ENCODE results near the gene KLHL25.

Gene KLHL25

DNA sequence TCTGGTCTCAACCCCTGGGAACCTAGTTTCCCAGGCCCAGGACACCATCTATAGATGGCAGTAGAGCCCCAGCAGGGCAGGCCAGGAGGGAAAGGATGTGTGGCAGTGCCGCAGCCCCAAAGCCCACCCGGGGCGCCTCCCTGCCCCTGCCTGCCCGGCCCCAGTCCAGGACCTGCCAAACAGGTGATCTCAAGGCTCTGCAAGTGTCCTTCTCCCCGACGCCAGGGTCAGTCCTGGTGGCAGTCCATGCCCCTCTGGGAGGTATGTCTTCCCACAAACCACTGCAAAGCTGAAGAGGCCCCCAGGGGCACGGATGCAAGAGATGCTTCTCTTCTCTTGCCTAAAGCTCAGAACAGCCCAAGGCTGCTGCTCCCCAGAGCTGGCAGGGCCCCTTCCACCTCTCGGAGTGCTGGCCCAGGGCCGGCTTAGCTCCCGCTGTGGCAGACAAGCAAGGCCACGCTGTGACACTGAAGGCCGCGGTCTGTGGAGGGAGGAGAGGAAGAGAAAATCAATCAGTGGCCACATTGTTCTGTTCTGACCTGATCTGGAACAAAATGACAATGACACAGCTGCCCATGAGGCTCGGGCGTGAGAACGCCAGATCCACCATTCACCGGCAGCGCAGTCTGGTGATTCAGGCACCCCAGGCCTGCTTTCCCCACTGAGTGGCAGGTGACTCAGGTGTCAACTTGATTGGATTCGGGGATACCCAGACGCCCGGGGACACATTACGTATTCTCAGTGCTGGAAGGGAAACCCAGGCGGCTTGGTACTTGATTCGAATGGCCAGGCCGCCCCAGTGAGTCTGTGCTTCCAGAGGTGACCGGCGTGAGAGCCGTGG, 34.0 kb downstream of the KLHL25 start:
- DNase-seq (ENCODE audit: low read depth in 3 of 3), result no peak

DNA sequence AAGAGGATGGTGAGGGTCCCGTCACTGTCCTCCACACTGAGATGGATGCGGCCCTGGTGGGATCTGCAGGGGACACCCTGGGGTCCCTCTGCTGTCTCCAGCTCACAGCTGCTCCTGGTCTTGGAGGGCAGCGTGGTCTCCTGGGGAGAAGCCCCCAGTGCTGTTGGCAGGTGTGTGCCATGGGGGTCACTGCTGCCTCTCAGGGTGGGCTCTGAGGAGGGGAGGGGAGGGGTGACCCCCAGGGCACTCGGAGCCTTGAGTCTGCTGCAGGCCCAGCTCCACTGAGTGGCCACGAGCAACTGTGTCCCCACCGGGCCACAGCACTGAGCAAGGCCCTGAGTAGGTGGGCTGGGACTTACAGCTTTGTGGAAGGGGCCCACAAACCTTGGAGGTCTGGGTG, 34.7 kb downstream of the KLHL25 start:
- no peak for DNase-seq (ENCODE audit: low read depth in 3 of 3)

DNA sequence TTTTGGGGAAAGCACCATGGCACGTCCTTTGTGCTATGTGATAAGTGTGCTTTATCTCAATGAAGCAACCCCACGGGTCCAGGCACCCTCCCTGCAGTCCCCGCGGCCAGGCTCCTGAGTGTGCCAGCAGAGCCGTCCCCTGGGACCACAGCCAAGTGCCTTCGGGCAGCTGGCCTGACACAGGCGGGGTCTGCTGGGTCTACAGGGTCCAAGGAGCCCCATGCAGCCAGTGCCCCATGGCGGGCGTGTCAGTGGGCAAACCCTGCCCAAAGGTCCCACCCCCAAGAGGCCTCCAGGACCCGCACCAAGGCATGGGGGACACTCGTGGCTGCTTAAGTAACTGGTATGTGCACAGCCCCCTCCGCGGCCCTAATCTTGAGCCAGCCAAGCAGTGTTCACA, 35.3 kb downstream of the KLHL25 start:
- no peak for DNase-seq (ENCODE audit: low read depth in 3 of 3)

DNA sequence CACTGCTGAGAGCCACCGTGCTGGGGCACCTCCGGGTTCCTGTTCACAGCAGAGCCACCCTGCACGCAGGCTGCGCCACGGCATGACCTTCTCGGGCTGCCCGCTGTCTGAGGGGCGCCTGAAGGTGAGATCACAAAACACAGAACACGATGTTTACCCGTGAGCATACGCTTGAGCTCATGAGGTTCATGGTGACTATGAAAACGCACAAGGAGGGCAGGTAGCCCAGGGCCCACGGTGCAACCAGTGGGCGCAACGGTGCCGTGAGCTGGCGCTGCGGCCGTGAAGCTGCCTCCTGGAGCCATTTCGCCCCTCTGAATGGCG, 36.1 kb downstream of the KLHL25 start:
- DNase-seq (ENCODE audit: low read depth in 3 of 3), result no peak

DNA sequence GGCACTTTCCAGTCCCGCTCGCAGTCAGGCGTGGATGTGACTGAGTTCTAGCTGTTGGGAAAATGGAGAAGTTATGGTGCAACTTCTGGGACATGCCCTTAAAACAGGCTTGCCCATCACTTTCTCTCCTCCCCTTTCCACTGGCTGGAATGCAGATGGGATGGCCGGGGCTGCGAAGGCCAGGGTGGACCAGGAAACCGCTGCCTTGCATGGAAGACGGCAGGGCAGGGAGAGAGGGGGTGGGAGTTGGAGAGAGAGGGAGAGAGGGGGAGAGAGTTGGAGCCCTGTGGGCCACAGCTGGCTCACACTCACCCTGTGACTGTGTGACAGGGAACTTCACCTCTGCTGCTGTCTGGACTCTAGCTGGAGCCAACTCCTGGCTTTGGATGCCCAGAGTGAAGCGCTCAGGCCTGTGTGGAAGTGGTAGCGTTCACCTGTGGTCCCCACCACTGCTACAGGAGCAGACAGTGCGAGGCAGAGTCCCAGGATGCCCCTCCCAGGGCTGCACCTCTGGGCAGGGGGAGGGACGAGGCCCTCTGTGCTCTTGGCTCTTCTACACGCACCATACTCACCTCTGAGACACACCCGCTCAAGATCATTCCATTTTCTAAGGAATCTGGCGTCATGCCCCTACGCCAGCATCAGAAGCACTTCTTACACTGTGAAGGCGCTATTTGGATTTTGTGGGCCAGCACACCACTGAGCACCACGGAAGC, 36.6 kb downstream of the KLHL25 start:
- no peak for DNase-seq (ENCODE audit: low read depth in 3 of 3)

DNA sequence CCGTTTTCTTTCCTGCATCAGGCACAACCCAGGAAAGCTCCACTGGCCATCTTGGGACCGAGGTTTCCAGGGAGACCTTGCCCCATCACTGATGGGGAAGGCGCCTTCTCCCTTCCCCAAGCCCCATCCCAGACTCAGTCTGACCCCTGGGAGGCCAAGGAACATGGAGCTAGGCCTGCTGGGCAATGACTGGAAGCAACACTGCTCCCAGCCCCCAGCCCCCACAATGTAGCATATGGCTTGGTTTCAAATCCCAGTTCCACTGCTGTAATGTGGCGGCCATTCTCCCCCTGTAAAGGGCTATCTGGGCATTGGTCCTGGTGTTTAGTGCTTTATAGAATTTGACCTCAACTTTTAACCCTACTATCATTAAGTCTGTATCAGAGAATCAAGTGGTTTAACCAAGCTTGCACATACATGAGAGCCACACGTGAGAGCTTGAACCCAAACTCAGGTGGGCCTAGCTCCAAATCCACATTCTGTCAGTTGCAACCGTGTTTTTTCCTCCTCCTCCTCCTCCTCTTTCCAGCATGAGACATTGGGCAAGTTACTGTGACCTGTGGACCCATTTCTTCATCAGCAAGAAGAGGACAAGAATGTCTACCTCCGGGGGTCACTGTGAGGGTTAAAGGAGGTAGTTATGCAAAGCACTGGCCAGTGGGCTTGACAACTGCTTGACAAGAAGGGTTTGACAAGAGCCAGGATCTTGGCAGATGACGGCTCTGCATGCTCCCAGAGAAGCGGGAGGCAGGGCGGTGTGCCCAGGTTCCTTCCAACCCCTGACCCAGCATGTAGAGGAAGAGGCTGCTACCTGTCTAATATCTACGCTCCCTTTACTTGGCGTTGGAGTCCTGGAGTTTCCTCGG, 37.4 kb downstream of the KLHL25 start:
- DNase-seq (ENCODE audit: low read depth in 3 of 3), result no peak

DNA sequence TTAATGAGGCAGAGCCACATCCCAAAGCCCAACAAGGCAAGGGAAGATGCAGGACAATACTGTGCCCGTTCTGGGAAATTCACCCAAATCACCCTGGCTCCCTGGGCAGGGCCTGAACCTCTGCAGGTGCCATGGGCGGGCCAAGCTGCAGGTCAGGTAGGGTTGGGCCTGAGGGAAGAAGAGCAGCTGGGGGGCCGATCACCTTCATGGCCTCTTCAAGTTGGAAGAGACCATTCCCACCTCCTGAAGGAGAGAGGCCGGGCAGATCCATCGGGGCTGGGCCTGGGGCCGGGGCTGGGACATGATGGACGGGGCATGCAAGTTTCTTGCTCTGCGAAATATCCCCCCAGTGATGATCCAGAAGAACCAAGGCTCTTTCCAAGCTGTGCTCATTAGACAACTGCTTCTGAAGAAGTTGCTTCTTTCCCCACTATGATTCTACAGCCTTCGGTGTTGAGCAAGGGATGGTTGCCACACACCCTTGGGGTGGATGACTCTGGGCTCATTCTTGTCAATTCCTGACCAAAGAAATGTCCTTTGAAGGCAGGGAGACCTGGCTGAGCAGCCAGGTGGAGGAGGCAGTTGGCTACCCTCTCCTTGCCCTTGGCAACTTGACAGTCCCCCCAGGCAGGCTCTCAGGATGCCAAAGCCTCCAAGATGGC, 38.2 kb downstream of the KLHL25 start:
- no peak for DNase-seq (ENCODE audit: low read depth in 3 of 3)

DNA sequence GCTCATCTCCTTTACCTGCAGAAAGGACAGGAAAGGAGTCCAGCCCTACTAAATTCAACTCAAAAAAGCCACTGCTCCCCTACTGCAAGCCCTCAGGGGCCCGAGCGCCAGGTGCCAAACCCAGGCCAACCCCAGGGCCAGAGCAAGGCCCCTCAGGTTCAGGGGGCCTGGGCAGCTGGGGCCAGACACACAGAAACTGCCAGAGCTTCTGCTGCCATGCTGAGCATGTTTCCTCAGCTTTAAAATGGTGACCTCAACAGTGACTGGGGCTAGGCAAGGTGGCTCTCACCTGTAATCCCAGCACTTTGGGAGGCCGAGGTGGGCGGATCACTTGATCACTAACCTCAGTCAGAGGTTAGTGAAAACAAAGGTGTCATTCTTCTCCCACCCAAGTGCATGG, 38.8 kb downstream of the KLHL25 start:
- DNase-seq (ENCODE audit: low read depth in 3 of 3), result no peak

DNA sequence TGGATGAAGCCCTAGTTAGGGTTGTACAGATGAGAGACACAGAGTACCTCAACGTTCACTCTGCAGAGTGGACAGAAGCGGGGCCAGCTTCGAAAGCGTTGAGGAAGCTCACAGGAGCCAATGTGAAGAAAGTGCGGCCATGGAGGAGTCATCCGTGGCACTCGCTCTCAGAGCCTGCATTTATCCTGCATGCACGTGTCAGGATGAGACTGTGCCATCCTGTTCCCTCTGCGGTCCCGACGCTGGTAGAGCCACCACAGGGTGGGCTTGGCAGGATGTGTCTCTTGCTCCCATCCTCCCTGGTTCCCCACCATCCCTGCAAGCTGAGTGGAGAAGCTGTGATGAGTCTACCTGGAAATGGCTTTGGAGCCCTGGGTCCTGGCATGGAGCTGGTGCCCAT, 39.3 kb downstream of the KLHL25 start:
- no peak for DNase-seq (ENCODE audit: low read depth in 3 of 3)

DNA sequence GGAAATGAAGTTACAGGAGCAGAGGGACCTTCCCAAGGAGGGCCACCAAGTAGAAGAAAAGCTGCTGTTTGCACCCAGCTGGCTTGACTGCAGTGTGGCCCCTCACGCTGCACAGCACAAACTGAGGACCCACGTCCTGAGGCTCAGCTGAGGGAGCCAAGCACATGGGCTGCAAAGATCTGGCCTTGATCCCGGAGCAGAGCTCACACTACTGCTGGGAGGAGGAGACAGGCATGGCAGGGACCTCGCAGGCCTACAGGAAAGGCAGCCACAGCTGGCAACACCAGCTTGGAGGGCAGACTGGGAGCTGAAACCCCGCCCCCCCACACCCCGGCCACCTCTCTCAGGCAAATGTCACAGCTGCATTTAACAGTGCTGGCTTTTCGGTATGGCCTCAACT, 39.7 kb downstream of the KLHL25 start:
- DNase-seq (ENCODE audit: low read depth in 3 of 3), result no peak

DNA sequence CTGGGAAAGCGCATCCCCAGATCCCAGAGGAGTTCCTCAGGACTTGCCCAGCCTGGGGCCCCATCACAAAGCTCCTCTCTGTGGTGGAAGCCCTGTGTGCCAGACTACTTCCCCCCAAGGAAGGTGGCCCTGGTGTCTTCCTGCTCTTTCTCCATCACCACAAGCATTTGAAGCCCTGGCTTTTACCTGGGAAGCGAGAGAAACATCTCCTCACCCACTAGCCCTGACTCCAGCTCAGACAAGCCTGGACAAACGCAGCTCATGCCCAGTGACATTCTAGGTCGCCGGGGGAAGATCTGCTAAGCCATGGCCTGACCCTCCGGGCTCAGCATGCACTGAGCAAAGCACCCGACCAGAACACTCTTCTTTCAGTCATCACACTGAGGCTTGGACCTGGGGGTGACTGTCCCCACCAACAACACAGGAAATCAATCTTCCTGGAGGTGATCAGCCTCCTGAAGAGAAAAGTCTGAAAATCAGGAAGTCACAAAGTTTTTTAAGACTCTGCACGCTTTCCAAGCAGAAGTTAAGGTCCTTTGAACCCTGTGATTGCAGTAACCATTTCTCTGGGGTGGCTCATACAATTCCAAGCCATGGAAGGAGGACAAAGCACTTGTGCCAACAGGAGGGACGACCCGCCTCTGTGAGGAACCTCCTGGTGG, 40.8 kb downstream of the KLHL25 start:
- DNase-seq (ENCODE audit: low read depth in 3 of 3), result no peak

DNA sequence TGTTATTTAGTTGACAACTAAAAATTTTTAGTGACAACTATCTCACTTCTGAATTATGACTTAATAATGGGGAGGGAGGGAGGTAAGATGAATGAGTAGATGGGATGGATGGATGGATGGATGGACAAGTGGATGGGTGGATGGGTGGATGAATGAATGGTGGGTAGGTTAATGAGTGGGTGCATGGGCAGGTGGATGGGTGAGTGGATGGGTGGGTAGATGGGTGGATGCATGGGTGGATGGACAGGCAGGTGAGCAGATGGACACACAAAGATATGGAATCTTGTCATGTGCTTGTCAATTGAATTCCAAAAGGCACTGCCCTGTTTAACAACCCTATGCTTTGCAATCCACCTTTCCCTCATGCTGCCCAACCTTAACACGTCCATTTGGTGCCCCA, 41.5 kb downstream of the KLHL25 start:
- no peak for DNase-seq (ENCODE audit: low read depth in 3 of 3)

DNA sequence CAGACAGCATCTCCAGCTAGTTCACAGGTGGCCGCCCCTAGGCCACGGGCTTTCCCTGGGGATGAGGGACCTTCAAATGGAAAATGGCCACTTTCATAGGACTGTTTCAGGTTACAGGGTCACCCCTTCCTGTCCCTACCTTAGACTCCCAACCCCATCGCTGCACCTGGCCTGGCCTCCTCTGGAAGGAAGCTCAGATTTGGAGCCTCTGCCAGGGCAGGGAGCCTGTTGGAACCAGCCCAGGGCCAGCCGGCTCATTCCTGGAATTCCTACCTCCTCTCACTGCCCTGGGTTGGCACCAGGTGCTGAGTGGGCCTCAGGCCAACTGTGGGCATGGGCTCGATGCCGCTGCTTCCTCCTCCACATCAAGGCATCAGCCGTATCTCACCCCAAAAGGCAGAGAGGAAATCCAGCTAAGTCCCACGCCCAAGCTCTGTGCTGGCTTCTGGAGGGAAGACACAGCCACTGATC, 42.2 kb downstream of the KLHL25 start:
- no peak for DNase-seq (ENCODE audit: low read depth in 3 of 3)

DNA sequence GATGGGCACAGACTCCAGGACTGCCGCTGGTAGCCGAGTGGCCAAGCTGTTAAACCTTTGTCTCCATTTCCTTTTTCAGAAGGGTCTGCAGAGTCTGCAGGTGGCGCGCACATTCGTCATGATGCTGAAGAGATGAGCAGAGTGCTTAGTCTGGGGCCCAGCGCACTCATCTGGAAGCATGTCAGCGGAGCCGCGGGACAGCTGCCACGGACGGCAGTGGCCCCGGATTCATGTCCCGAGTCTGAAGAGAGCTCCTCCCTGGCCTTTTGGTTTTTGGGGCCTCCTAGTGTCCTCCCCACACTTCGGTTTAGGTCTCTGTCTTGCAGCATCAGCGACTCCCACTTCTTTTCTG, 42.6 kb downstream of the KLHL25 start:
- no peak for DNase-seq (ENCODE audit: low read depth in 3 of 3)

DNA sequence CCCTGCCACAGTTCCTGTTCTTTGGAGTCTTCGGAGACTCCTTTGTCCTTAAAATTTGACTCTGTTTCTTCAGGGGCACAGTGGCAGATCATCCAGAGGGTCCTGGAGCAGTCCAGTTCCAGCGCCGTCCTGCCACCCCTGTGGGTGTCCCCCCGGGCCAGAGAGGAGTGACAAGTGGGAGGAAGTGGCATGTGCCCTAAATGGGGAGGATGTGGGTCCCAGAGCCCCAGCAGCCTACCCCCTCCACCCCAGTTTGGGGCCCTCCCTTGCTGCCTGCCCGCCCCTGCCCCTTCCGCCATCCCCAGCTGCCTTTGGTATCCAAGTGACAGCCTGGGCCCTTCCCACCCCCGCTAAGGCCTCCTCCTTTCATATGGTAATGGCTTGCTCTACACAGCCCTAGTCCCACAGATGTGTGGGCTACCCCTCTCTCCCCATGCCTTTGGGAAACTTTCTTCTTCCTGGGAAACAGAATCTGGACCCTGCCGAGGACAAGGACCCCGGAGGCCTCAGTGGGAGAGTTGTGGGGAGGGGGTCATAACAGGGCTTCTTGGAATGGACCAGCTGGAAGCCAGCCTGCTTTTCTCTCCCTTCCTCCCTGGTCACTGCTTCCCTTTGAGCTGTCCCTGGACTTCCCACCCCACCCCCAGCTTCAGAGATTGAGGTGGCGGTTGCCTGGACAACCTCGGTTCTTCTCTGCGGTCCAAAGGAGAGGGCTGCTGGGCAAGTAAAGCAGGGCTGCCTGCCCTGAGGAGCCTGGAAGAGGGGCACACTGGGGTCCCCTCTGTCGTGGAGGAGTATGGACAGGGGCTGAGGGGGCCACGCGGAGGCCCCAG, 43.2 kb downstream of the KLHL25 start:
- DNase-seq (ENCODE audit: low read depth in 3 of 3), result no peak

DNA sequence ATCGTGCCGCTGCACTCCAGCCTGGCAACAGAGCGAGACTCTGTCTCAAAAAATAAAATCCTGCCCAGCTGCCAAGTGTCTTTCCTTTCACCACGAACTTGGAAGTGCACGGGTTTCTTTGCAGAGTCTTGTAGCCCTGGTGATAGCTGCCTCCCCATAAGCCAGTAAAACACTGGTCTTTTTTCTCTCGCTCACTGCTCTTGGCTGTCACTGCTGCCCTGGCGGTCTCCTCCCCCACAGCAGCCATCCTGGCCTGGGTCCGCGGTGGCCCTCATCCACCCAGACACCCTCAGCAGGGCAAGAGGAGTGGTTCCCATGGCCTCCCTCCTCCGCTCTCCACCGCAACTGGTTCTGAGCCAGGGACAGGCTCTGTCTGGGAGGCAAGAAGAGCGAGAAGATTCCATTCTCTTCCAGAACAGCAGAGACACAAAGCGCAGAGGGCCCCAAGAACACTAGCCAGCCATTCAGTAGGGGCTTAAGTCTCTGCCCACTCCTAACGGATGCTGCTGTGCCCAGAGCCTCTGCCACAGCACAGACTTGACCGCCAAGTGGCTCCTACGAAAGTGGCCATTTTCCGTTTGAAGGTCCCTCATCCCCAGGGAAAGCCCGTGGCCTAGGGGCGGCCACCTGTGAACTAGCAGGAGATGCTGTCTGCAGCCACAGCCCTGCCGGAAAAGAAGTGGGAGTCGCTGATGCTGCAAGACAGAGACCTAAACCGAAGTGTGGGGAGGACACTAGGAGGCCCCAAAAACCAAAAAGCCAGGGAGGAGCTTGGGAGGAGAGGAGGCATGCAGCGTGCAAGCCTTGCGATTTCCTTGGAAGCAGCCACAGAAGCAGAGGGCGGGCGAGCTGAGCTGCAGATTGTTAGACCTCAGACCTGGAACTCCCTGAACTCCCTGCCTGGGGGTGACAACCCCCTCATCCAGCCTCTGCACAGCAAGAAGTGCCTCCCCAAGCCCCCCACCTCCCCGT, 44.1 kb downstream of the KLHL25 start:
- no peak for DNase-seq (ENCODE audit: low read depth in 3 of 3)

DNA sequence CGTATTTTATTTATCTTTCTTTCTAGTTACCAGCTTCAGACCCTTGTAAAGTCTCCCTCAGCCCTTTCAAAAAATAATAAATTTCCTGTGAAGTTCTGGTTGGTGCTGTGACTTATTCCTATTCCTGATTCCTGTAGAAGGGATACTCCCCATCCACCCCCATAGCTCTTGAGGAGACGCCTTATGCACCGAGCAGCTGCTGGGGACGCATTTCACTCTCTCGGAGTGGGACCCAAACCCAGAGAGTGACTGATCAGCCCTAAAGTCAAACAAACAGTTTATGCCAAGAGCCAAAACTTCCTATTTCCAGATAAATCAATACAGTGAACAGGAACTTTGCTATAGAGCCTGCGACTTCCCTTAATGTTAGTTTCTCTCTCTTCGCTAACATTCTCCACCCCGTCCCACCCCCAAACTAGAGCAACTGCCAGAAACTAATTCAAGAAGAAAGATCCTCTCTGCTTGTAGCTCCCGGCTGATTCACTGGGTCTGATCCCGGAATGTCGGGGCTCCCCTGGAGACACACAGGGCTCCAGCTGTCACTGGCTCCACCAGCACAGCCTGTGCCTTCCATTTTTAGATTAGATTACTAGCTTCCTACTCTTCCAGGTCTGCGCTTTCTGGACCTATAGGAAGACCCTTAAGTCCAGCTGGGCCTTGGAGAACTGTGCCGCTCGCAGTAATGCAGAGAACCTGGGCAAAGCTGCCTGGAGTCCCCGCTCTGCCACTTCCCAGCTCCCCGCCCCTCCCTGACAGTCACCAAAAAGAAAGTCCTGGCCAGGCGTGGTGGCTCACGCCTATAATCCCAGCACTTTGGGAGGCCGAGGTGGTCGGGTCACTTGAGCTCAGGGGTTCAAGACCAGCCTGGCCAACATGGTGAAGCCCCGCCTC, 45.2 kb downstream of the KLHL25 start:
- no peak for DNase-seq (ENCODE audit: low read depth in 3 of 3)

DNA sequence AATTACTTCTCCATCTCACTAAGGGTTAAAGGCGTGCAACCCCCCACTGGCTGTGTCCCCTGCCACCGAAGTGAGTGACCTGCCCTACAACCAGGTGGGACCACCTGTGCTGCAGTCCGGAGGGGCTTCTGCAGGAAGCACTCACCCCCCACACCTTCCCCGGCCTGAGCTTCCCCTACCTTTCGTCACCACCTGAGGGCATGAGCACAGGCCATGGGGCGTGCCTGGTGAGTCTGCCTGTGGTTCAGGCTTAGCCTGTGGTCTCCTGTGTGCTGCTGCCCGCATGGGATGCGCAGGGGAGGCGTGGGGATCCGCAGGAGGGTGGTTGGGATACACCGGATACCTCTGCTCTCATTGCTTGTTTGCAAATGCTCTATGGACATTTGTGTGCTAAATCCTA, 46.0 kb downstream of the KLHL25 start:
- DNase-seq (ENCODE audit: low read depth in 3 of 3), result no peak
